ENCODE measurements around the gene EVI5.

DNA sequence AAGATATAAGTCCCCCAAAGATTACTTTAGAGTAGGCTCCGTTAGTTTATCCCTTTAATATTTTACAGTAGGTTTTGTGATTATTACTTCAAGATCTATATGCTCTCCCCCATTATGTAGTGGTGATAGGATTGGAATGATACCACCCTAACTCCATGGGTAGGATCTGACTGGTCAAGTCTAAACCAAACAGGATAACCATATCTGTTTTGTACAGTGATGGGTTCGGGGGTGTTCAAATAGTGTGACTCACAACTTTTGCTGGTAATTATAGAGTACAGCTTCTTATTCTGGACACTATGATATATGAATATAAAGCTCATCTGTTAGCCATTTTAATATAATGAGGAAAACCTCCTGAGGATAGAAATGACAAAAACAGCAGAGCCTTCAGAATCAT lies 212.4 kb downstream of the EVI5 start:
- TF ChIP-seq EZH2 (IDR thresholded peaks at IDR 0.05; ENCODE audit: insufficient read depth, poor library complexity, severe bottlenecking) (no peak), EZH2phosphoT487 (IDR thresholded peaks at IDR 0.05; ENCODE audit: insufficient read depth, low read depth) (no peak)

Data from GM23248 (cell line).